IPS-20b (cell line): ENCODE results near the gene SAMD11.
A peak's percentile ranks its signal among the peaks of the same experiment; 100 is the strongest.

ENCODE experiments used
- H3K27ac ChIP-seq: one replicate; pipeline ENCODE4 v1.5.1; 2013; ENCODE audit warnings: low read length
- H3K27me3 ChIP-seq: 2 replicates; pipeline ENCODE4 v1.6.1; 2013; ENCODE audit warnings: mild to moderate bottlenecking, low read length, inconsistent platforms; ENCODE audit not compliant: insufficient read depth
- H3K36me3 ChIP-seq: 2 replicates; pipeline ENCODE4 v1.6.1; 2013; ENCODE audit warnings: low read depth, mild to moderate bottlenecking, inconsistent platforms, low read length, moderate library complexity; ENCODE audit not compliant: insufficient read depth
- H3K4me1 ChIP-seq: 2 replicates; pipeline ENCODE4 v1.6.1; 2013; ENCODE audit warnings: mild to moderate bottlenecking, control low read depth, inconsistent platforms, low read length, moderate library complexity; ENCODE audit not compliant: insufficient read depth
- H3K4me3 ChIP-seq: 2 replicates; pipeline ENCODE4 v1.5.1; 2013; ENCODE audit warnings: mild to moderate bottlenecking, low read length, inconsistent platforms
- H3K9ac ChIP-seq: 2 replicates; pipeline ENCODE4 v1.6.1; 2013; ENCODE audit warnings: low read depth, mild to moderate bottlenecking, inconsistent platforms, low read length, moderate library complexity
- H3K9me3 ChIP-seq: 2 replicates; pipeline ENCODE4 v1.6.1; 2013; ENCODE audit warnings: mild to moderate bottlenecking, low read depth, low read length, inconsistent platforms; ENCODE audit not compliant: insufficient read depth

Gene SAMD11

DNA sequence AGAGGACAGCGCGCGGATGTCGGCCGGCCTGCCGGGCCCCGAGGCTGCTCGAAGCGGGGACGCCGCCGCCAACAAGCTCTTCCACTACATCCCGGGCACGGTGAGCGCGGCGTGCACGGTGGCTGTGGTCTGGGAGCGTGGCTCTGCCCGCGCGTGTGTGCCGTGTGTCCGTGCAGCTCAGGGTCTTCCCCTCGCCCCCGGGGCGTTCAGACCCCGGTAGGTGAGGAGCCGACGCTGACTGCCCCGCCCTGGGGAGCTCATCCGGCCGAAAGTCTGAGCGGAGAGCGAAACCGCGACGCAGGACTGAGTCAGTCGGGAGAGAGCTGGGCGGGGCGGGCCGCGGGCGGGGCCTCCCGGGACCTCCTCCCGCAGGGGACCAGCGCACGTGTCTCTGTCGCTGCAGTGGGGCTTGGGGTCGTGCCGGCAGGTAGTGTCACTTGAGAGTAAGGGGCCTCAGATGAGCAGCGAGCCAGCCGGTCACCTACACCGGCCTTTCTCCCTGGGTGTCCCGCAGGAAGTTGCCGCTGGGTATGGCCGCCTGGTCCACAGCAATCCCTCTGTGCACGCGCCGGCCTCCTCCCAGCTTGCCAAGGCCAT lies 43.1 kb downstream of the SAMD11 start:
- peak overlapping the region; percentile 66; the same call in 1 of the 2 replicates for H3K4me3 ChIP-seq
- H3K9ac ChIP-seq, result no peak overlapping the region
- no peaks in the 10 kb centered on the region for H3K9me3 ChIP-seq
- H3K36me3 ChIP-seq, result peaks cover 9% of the 10 kb centered on the region; the same call in 1 of the 2 replicates
- no peaks in the 10 kb centered on the region for H3K4me1 ChIP-seq
- H3K27me3 ChIP-seq, result peaks cover 65% of the 10 kb centered on the region
- H3K27ac ChIP-seq, result no peak overlapping the region

DNA sequence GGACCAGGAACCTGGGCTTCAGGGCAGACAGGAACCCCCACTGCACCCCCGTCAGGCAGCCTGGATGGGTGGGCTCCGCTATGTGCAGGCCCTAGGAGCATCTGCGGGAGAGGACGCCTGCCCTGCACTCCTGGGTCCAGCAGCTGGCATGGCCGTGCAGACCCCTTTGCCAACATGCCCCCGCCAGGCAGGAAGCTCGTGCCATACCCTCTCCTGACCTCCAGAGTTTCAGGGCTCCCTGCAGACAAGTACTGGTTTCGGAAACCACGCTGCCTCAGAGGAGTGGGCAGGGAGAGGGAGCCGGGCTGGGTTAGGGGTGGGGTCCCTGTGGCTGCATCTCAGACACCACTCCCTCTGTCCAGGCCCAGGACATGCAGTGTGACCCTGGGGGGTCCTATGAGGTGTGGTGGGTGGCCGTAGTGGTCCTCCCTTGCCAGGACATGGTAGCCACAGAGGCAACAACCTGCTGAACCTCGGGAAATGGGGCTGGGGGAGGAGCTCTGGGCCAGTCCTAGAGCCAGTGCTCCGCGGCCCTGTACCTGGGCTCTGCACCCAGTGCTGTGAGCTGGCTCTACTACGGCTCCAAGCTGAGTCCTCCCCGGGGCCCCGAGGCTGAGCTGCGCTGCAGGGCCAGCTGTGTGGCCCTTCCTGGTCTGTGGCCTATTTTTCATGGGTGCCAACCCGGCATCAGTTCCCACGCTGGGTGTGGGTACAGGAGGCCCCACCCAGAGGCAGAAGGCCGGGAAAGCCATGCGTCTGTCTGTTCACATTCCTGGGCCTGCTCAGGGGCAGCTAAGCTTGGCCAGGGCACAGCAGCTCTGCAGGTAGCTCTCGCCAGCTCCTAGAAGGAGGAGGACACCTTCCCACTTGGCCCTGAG lies 44.0 kb downstream of the SAMD11 start:
- H3K27ac ChIP-seq, result no peak overlapping the region
- H3K9ac ChIP-seq, result no peak overlapping the region
- H3K4me1 ChIP-seq, result no peaks in the 10 kb centered on the region
- no peak overlapping the region for H3K4me3 ChIP-seq
- H3K9me3 ChIP-seq, result no peaks in the 10 kb centered on the region
- peaks cover 3% of the 10 kb centered on the region; the same call in 1 of the 2 replicates for H3K36me3 ChIP-seq
- H3K27me3 ChIP-seq, result peaks cover 69% of the 10 kb centered on the region

DNA sequence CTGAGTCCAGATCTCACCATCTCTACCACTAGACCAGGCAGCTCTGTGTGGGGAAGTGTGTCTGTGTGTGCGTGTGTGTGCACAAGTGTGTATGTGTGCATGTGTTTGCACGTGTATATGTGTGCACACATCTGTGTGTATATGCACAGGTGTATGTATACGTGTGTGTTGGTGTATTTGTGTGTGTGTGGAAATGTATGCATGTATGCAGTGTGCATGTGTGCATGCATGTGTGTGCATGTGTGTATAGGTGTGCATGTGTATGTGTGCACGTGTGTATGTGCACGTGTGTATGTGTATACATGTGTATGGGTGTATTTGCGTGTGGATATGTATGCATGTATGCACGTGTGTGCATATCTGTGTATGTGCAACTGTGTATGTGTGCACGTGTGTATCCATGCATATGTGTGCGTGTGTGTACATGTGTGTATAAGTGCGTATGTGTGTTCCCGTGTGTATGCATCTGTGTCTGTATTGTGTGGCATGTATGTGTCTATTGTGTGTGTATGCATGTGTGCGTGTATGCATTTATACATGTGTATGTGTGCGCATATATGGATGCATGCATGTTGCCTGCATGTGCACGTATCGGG lies 45.6 kb downstream of the SAMD11 start:
- no peaks in the 10 kb centered on the region for H3K36me3 ChIP-seq
- H3K27me3 ChIP-seq, result peaks cover 71% of the 10 kb centered on the region
- H3K27ac ChIP-seq, result no peak overlapping the region
- H3K4me1 ChIP-seq, result no peaks in the 10 kb centered on the region
- no peak overlapping the region for H3K4me3 ChIP-seq
- no peak overlapping the region for H3K9ac ChIP-seq
- H3K9me3 ChIP-seq, result no peaks in the 10 kb centered on the region

DNA sequence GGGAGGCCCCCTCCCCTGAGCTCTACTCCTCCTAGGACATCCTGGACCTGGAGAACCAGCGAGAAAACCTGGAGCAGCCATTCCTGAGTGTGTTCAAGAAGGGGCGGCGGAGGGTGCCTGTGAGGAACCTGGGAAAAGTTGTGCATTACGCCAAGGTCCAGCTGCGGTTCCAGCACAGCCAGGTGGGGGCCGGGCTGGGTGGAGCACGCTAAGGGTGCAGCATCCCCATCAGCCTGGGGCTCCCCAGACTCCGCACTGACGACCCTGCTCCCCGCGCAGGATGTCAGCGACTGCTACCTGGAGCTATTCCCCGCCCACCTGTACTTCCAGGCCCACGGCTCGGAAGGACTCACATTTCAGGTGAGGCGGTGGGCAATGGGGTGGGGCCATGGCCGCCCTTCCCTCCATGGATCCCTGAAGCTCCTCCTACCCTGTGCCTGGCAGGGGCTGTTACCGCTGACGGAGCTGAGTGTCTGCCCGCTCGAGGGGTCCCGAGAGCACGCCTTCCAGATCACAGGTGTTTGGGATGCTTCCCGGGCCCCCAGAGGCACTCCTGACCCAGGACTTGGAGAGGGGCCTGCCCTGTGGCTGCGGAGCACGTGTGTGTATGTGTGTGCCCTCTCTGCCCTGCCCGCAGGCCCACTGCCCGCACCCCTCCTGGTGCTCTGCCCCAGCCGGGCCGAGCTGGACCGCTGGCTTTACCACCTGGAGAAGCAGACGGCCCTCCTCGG lies 46.7 kb downstream of the SAMD11 start:
- Histone ChIP-seq H3K27ac (no peak overlapping the region), H3K9me3 (no peaks in the 10 kb centered on the region), H3K27me3 (peaks cover 76% of the 10 kb centered on the region), H3K9ac (no peak overlapping the region), H3K36me3 (no peaks in the 10 kb centered on the region), H3K4me3 (peak overlapping the region; percentile 44; the same call in 1 of the 2 replicates), H3K4me1 (no peaks in the 10 kb centered on the region)

DNA sequence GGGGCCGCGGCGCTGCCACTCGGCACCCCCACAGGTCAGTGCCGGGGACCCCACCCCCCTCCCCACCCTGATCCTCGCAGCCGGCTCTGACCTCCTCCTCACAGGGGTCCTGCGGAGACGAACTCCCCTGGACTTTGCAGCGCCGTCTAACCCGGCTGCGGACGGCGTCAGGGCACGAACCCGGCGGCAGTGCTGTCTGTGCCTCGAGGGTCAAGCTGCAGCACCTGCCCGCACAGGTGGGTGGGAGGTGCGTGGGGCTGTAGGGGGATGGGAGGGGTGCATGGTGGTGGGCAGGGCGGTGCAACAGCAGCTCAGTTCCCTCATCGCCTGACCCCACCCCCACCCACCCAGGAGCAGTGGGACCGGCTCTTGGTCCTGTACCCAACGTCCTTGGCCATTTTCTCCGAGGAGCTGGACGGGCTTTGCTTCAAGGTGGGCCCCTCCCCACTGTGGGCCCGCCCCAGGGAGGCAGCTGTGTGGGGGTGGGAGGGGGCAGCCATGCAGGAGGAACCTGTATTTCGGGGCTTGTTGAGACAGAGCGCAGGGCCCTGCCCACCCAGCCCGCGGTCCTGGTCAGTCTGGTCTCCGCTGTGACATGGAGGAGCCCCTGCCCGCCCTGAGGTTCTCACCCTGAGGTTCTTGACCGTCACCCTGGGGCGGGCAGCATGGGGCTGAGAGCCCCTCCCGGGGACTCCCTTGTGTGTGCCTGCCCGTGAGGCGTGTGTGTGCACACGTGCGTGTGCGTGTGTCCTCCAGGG lies 47.4 kb downstream of the SAMD11 start:
- H3K9me3 ChIP-seq, result no peaks in the 10 kb centered on the region
- H3K9ac ChIP-seq, result no peak overlapping the region
- H3K36me3 ChIP-seq, result no peaks in the 10 kb centered on the region
- no peak overlapping the region for H3K4me3 ChIP-seq
- no peaks in the 10 kb centered on the region for H3K4me1 ChIP-seq
- H3K27ac ChIP-seq, result no peak overlapping the region
- peaks cover 69% of the 10 kb centered on the region for H3K27me3 ChIP-seq

DNA sequence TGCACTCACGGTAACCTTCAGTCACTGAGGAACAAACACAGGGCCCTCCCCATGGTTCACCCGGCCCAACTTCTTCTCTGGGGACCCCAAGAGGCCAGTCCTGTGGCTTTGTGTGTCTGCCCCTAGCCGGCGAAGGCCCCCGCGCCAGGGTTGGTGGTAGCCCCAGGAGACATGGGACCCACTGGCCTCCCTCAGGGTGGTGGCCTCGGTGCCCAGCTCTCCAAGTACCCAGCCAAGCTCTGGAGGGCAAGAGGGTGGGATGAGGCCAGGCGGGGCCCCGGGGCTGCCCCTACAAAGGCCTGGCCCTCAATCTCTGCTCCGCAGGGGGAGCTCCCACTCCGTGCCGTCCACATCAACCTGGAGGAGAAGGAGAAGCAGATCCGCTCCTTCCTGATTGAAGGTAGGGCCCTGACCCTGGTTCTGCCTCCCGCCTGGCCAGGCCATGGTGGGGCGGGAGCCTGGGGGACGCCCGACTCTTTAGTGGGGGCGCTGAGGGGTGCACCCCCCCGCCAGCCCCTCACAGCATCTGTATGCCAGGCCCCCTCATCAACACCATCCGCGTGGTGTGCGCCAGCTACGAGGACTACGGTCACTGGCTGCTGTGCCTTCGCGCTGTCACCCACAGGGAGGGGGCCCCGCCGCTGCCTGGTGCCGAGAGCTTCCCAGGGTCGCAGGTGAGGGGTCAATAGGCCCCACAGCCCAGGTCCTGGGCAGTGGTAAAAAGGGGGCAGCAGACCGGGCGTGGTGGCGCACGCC lies 48.2 kb downstream of the SAMD11 start:
- H3K27me3 ChIP-seq, result peaks cover 61% of the 10 kb centered on the region
- no peak overlapping the region for H3K9ac ChIP-seq
- no peak overlapping the region for H3K27ac ChIP-seq
- no peaks in the 10 kb centered on the region for H3K36me3 ChIP-seq
- H3K4me1 ChIP-seq, result no peaks in the 10 kb centered on the region
- no peak overlapping the region for H3K4me3 ChIP-seq
- no peaks in the 10 kb centered on the region for H3K9me3 ChIP-seq

DNA sequence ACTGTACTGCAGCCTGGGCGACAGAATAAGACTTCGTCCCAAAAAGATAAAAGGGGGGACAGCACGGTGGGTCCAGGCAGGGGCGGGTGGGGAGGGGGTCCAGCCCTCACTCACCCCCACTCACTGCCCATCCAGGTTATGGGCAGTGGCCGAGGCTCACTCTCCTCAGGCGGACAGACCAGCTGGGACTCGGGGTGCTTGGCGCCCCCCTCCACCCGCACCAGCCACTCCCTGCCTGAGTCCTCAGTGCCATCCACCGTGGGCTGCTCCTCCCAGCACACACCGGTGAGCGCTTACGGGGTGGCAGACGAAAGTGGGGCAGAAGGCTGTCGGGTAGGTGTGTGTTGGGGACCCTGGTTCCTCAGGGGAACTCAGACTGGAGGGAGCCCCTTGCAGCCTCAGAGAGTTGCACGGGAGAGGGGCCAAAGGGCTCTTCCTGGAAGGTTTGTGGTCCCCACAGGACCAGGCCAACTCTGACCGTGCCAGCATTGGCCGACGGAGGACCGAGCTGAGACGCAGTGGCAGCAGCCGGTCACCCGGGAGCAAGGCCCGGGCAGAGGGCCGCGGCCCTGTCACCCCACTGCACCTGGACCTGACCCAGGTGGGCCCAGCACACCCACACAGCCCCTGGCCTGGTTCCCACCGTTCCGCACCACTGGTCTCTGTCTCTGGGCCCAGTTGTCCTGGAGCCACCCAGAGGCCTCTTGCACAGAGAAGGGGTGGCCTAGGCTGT lies 49.2 kb downstream of the SAMD11 start:
- Histone ChIP-seq H3K27me3 (peaks cover 51% of the 10 kb centered on the region), H3K4me3 (no peak overlapping the region), H3K9ac (no peak overlapping the region), H3K4me1 (no peaks in the 10 kb centered on the region), H3K9me3 (no peaks in the 10 kb centered on the region), H3K27ac (no peak overlapping the region), H3K36me3 (no peaks in the 10 kb centered on the region)

DNA sequence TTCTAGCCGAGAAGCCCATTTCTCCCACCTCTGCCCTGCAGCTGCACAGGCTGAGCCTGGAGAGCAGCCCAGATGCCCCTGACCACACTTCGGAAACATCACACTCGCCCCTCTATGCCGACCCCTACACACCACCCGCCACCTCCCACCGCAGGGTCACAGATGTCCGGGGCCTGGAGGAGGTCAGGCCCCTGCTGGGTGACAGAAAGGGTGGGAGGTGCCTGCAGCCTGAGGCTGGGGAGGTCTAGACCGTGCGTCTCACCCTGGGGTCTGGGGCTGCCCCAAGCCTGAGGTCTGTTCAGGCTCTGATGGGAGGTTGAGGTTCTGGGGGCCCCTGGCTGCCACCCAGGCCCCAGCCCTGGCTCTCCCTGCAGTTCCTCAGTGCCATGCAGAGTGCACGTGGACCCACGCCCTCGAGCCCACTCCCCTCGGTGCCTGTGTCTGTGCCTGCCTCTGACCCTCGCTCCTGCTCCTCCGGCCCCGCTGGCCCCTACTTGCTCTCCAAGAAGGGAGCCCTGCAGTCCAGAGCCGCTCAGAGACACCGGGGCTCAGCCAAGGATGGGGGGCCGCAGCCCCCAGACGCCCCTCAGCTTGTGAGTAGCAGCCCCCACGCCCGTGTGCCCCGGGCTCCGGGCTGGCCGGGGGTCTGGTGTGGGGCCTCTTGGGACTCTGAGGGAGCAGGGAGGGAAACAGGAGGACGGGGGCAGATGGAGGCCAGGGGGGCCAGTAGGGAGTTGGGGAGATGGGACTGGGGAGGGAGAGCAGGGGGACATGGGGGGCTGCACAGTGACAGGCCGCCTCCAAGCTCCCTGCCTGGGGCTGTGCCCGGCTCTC lies 50.0 kb downstream of the SAMD11 start:
- Histone ChIP-seq H3K4me3 (no peak overlapping the region), H3K27ac (no peak overlapping the region), H3K9ac (no peak overlapping the region), H3K9me3 (no peaks in the 10 kb centered on the region), H3K4me1 (no peaks in the 10 kb centered on the region), H3K36me3 (no peaks in the 10 kb centered on the region), H3K27me3 (peaks cover 43% of the 10 kb centered on the region)

DNA sequence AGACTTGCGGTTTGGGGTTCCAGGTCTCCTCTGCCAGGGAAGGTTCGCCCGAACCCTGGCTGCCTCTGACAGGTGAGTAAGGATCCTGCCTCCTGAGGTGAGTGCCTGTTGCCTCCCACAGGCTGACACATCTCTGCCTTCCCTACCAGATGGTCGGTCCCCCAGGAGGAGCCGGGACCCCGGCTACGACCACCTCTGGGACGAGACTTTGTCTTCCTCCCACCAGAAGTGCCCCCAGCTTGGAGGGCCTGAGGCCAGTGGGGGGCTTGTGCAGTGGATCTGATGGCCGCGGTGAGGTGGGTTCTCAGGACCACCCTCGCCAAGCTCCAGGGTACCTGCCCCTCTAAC lies 50.5 kb downstream of the SAMD11 start:
- no peaks in the 10 kb centered on the region for H3K36me3 ChIP-seq
- peaks cover 38% of the 10 kb centered on the region for H3K27me3 ChIP-seq
- H3K9me3 ChIP-seq, result no peaks in the 10 kb centered on the region
- no peak overlapping the region for H3K4me3 ChIP-seq
- H3K27ac ChIP-seq, result no peak overlapping the region
- H3K4me1 ChIP-seq, result no peaks in the 10 kb centered on the region
- H3K9ac ChIP-seq, result no peak overlapping the region
